HG02588 (cell line): Measurements from ENCODE around the gene AHSP.
"Not testable (repeated sequence)": the region's sequence is repeated elsewhere in the genome, so short reads cannot be mapped to it uniquely, and the experiment has no call there.

Source experiments
- ATAC-seq: cut with Tn5 transposase; IDR thresholded peaks from one replicate; pipeline ENCODE4 v1.9.1; 2021; ENCODE audit warnings: mild to moderate bottlenecking, moderate library complexity; ENCODE audit not compliant: unreplicated experiment

AHSP gene

DNA sequence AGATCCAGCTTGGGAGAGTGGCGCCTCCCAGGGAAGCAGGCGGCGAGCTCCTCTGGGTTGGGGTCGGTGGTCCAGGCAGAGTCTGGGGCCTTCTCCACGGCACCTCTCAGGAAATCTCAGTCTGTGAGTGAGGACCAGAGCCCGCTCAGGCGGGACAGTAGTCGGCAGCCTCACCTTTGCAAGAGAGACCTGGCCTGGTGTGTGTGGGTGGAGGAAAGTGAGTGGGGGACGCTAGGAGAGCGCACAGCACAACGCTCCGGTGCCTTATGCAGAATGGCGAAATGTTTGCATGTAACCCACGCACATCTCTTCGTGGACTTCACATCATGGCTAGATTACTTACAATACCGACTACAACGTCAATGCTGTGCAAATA lies 2.2 kb downstream of the AHSP start:
- ATAC-seq, result no peak

DNA sequence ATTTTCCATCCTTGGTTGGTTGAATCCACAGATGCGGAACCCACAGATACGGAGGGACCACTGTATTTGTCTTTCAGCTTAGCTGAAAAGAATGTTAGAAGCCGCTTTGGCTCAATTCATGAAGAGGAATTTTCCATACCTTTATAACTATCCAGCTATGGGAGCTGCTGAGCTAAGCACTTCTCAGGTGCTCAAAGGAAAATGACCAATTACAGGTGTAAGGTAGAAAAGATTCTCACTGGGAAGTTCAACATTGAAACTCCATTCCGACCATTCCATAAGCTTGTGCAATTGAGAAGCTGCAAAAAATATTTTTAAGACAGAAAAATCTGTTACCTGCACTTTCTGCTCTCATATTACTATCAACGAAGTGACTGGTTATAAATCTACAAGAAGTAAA lies 2.7 kb downstream of the AHSP start:
- ATAC-seq, result no peak

DNA sequence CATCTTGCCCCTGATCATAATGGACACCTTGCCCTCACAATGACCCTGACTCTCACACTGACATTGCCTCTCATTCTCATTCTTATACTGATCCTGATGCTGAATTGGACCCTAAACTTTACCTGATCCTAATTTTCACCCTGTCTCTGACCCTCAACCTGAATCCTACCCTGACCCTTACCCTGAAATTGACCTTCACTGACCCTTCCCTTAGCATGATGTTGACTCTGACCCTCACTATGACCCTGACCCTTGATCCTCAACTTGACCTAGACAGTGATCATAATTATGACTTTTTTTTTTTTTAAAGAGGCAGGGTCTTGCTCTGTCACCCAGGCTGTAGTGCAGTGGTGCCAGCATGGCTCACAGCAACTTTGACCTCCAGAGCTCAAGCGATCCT lies 3.4 kb downstream of the AHSP start:
- ATAC-seq, result no peak

DNA sequence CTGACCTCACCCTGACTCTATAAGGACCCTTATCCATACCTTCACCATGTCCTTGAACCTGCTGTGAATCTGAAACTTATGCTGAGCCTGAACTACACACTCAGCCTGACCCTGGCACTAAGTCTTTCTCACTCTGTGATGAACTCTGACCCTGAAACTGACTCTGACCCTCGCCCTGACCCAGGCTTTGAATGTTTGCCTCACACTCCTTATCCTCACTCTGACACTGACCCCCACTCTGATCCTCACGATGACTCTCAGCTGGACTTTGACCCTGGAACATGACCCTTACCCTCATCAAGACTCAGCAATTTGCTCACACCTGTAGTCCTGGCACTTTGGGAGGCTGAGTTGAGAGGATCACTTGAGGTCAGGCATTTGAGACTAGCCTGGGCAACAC lies 4.4 kb downstream of the AHSP start:
- ATAC-seq, result no peak

DNA sequence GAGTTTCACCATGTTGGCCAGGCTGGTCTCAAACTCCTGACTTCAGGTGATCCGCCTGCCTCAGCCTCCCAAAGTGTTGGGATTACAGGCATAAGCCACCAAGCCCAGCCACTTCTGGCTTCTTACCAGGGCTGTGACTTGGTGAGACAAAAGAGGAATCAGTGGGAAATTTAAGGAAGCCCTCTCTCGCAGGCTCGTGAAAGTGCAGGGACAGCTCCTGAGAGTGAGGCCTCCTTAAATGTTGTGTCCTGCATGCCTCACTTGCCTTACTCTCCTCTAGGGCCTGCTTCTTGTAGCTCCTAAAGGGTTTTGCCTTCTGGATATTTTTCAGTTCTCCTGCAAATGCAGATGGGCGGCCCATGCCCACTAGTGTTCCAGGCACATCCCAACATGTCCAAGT lies 5.2 kb downstream of the AHSP start:
- ATAC-seq, result no peak

DNA sequence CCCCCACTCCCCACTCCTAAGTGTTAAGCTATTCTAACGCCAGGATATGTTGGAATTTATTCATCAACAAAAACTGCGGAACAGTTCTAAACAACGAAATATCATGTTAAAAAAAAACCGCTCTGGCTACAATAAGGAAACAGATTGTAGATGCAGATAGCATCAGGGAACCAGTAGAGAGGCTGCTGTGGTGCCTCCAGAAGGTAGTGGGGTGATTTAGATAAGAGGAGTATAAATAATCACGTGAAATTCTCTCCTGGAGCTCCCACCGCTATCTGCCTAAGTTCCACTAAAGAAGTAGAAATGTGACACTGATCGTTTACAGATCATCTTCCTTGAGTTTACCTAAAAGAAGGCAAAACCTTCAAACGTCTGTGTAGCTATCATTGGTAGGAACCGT lies 8.0 kb downstream of the AHSP start:
- ATAC-seq, result no peak

DNA sequence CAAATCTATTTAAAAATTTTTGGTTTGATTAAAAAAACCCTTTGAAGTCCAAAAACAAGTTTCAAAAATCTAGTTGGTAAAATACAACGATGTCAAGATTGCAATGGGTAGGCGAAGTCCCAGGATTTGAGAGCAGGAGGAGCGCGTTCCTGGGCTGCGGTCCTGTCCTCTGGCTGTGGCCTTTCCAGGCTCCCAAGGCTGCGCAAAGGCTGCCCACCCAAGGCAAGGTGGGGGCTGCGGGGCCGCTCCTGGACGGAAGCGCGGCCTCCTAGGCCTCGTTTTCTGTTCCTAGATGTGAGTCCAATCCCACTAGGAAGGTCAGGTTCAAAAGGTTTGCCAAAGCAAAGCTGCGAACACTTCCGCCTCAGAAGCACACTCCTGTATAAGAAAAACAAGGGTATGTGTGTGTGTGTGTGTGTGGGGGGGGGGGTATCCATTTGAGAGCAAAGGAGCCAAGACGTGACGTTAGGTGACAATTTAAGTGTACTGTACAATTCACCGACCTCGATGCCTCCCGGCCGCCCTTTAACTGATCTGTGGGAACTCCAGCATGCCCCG lies 9.2 kb downstream of the AHSP start:
- ATAC-seq, result no peak

DNA sequence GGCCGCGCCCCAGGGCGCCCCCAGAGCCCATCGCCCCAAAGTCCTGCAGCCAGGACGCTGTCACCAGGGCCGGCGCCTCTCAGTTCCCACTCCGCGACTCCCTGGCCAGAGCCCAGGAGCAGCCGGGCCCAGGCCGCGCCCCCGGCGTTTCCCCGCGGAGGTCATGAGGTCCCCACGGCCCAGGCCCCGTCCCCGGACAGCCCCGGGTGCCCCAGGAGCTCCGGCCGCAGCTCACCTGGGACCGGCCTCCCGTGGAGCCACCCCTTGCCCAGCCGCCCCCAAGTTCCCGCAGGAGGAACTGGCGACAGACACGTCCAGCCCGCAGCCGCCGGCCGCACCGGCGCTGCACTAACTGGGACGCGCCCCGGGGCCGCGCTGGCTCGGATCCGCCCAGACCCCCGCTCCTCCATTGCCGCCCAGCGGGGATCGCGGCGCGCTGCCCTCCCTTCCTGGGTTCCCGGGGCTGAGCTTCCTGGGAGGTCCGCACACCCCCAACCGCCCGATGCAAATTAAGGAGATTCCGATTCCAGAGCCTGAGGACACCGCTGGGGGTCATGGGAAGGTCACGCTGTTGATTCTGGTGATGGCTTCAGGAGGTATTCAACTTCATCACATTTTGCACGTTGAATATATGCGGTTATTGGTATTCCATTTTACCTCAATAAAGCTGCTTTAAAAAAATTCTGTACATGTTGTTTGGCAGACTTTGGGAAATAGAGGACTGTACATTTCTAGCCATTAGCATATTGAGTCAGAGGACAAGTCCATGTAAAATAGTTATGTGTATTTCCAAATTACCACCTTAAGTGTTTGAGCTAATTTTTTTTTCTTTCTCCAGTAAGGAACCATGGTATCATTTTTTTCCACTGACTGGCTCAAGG lies 9.9 kb downstream of the AHSP start:
- no peak for ATAC-seq

DNA sequence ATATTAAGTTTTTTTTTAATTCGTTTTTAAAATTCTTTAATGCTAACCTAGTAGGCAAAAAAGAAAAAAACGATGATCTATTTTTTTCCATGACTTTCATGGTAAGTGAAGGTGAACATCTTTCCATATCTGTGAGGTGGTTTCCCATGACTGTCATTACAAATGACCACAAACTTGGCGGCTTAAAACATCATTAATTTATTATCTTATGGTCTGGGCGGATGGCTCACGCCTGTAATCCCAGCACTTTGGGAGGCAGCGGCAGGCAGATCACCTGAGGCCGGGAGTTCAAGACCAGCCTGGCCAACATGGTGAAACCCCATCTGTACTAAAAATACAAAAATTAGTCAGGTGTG lies 10.5 kb downstream of the AHSP start:
- not testable (repeated sequence) for ATAC-seq

DNA sequence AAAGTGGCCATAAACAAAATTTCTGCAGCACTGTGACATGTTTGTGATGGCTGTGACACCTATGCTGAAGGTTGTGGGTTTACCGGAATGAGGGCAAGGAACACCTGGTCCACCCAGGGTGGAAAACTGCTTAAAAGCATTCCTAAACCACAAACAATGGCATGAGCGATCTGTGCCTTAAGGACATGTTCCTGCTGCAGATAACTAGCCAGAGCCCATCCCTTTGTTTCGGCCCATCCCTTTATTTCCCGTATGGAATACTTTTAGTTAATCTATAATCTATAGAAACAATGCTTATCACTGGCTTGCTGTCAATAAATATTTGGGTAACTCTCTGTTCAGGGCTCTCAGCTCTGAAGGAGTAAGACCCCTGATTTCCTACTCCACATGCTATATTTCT lies 12.1 kb downstream of the AHSP start:
- not testable (repeated sequence) for ATAC-seq

DNA sequence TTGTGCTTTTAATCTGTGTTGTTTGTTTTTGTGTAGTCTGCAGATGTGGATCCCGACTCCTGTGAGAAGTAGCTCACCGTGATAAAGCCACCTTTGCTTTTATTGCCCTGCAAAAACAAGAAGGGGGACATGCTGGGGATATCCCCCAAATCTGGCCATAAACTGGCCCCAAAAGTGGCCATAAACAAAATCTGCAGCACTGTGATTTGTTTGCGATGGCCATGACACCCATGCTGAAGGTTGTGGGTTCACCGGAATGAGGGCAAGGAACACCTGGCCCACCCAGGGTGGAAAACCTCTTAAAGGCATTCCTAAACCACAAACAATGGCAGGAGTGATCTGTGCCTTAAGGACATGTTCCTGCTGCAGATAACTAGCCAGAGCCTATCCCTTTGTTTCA lies 15.1 kb downstream of the AHSP start:
- ATAC-seq, result no peak

DNA sequence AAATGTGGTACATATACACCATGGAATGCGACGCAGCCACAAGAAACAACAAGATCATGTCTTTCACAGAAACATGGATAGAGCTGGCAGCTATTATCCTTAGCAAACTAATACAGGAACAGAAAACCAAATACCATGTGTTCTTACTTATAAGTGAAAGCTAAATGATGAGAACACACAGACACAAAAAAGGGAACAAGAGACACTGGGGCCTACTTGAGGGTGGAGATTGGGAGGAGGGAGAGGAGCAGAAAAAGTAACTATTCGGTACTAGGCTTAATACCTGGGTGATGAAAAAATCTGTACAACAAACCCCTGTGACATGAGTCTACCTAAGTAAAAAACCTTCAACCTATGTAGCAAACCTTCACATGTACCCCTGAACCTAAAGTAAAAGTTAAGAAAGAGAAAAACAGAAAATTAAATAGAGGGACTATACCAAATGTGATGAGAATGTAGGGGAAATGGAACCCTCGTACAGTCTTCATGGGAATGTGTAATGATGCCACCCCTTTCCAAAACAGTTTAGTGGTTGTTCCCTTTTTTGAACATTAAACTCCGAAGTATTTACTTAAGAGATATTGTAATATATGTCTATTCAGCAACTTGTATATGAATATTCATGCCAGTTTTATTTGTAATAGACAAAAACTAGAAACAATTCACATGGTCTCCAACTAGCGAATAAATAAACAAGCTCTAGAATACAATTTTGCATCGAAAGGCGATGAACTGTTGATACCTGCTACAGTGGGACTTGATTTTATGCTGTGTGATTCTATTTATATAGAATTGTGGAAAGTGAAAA lies 33.9 kb downstream of the AHSP start:
- ATAC-seq, result no peak

DNA sequence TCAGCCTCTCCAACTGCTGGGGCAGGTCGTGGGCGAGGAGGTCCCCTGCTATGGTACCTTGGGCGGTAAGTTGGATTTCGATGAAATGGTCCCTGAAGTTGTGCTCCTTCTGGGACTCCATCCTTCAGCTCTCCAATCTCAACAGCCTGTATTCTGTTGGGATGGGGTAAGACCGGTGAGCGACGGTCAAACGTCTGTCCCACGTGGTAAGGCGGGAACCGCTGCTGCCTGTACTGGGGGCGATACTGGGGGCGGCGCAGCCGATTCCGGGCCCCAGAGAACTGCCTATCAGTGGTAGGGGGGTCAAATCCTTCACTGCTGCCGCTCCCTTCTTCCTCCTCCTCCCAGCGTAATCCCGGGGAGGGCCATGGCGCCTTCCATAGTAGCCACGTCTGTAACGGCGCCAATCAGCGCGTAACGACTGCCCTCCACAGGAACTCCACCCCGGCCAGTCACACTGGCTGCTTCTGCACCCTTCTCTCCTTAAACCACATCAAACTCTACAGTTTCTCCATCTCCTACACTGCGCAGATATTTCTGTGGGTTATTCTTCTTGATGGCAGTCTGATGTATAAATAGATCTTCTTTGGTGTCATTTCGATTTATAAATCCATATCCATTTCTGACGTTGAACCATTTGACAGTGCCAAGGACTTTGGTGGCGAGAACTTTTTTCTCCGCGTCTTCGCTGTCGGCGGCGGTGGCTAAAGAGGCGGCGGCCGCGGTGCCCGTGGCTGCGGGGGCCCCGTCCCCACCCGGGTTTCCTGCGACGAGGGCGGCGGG lies 41.1 kb downstream of the AHSP start:
- no peak for ATAC-seq

DNA sequence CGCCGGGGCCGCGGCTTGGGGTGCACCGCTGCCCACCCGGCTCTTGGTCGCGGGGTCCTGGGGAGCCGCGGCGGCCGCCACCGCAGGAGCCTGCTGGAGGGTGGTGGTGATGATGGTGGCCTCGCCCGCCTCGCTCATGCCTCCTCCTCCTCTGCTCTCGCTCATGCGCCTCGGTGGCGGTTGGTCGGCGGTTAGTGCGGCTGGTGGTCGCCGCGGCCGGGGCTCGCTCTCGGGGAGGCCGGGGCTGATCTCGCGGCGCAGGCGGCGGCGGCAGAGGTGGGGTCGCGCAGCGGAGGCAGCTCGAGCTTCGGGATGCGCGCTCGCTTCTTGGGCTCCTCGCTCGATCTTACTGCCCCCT lies 41.6 kb downstream of the AHSP start:
- ATAC-seq, result no peak

DNA sequence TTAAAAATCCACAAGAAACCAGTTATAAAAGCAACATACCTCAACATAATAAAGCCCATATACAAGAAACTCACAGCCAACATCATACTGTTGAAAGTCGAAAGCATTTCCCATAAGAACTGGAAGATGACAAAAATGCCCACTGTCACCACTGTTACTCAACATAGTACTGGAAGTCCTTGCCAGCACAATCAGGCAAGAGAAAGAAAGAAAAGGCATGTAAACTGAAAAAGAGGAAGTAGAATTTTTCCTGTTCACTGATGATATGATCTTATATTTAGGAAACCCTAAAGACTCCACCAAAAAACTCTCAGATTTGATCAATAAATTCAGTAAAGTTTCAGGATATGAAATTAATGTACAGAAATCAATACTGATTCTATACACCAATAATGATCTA lies 45.1 kb downstream of the AHSP start:
- ATAC-seq, result no peak

DNA sequence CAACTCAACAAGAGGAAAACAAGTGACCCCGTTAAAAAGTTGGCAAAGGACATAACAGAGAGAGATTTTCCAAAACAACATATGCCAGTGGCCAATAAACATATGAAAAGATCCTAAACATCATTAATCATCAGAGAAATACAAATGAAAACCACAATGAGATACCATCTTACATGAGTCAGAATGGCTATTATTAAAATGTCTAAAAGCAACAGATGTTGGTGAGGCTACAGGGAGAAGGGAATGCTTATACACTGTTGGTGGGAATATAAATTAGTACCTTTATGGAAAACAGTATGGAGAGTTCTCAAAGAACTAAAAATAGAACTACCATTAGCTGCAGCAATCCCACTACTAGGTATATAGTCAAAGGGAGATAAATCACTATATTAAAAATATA lies 46.5 kb downstream of the AHSP start:
- ATAC-seq, result not testable (repeated sequence)

DNA sequence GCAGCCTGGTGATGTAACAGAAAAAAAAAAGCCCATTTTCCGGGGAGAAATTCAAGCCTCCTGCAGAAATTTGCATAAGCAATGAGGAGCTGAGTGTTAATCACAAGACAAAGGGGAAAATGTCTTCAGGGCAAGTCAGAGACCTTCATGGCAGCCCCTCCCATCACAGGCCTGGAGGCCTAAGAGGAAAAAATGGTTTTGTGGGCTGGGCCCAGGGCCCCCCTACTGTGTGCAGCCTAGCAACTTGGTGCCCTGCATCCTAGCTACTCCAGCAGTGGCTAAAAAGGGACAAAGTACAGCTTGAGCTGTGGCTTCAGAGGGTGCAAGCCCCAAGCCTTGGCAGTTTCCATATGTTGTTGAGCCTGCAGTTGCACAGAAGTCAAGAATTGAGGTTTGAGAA lies 49.7 kb downstream of the AHSP start:
- ATAC-seq, result no peak
